Mesodermal cell (in vitro differentiated cells): ENCODE data around the gene ITGA1.

ENCODE experiments used
- H3K27ac ChIP-seq: 2 replicates; pipeline ENCODE4 v1.7.0; 2013; ENCODE audit warnings: mild to moderate bottlenecking, low read depth, low read length, moderate library complexity; ENCODE audit not compliant: severe bottlenecking
- H3K36me3 ChIP-seq: 2 replicates; pipeline ENCODE4 v1.7.1; 2013; ENCODE audit warnings: mild to moderate bottlenecking, low read length, moderate library complexity; ENCODE audit not compliant: control insufficient read depth, insufficient read depth
- H3K4me1 ChIP-seq: one replicate; pipeline ENCODE4 v1.7.1; 2013; ENCODE audit warnings: mild to moderate bottlenecking, low read length; ENCODE audit not compliant: insufficient read depth, control insufficient read depth, poor library complexity, severe bottlenecking
- H3K4me3 ChIP-seq: 2 replicates; pipeline ENCODE4 v1.7.0; 2013; ENCODE audit warnings: low read length, control low read depth, mild to moderate bottlenecking; ENCODE audit not compliant: insufficient read depth, poor library complexity, severe bottlenecking; ENCODE audit errors: extremely low read depth
- H3K9me3 ChIP-seq: 2 replicates; pipeline ENCODE4 v1.7.1; 2013; ENCODE audit warnings: mild to moderate bottlenecking, low read length, moderate library complexity; ENCODE audit not compliant: control insufficient read depth
- WGBS, 2 experiments: methylation state at CpG; one replicate each; pipeline ENCODE4 v1.1.5; 2013; ENCODE audit warnings: missing lambda C conversion rate in 2 of 2; ENCODE audit not compliant: insufficient coverage in 2 of 2; 5-methylcytosine and 5-hydroxymethylcytosine counted together

ITGA1 gene

GRCh38 chr5:52788505-52788821, 747 bp downstream of the ITGA1 start:
- H3K27ac ChIP-seq: peak overlapping the region; percentile 91
- peak overlapping the region; percentile 67 for H3K4me3 ChIP-seq
- H3K4me1 ChIP-seq: peaks cover 7% of the 10 kb centered on the region
- peaks cover 14% of the 10 kb centered on the region for H3K36me3 ChIP-seq
- H3K9me3 ChIP-seq: no peaks in the 10 kb centered on the region
- 0% methylated on average over 2 of the region's 7 CpGs; no CpG with 5 or more reads in 1 of the 2 experiments for WGBS, 2 experiments

- Histone ChIP-seq H3K27ac (no peak overlapping the region), H3K36me3 (peaks cover 14% of the 10 kb centered on the region), H3K9me3 (no peaks in the 10 kb centered on the region), H3K4me1 (peaks cover 7% of the 10 kb centered on the region), H3K4me3 (peak overlapping the region; percentile 67)
- WGBS, 2 experiments: 86 to 100% methylated on average over 1 of the region's 1 CpG
Measured at GRCh38 chr5:52789378-52789777, 1.7 kb downstream of the ITGA1 start.

GRCh38 chr5:52789851-52790250, 2.1 kb downstream of the ITGA1 start:
- H3K36me3 ChIP-seq: peaks cover 14% of the 10 kb centered on the region
- H3K27ac ChIP-seq: no peak overlapping the region
- H3K4me3 ChIP-seq: peak overlapping the region; percentile 67
- H3K9me3 ChIP-seq: no peaks in the 10 kb centered on the region
- H3K4me1 ChIP-seq: peaks cover 7% of the 10 kb centered on the region
- WGBS, 2 experiments: 91 to 100% methylated on average over 2 of the region's 2 CpGs

- Histone ChIP-seq H3K4me1 (peaks cover 7% of the 10 kb centered on the region), H3K36me3 (peaks cover 14% of the 10 kb centered on the region), H3K9me3 (no peaks in the 10 kb centered on the region), H3K27ac (no peak overlapping the region), H3K4me3 (peak overlapping the region; percentile 6)
- no CpG with 5 or more reads among the region's 1 CpG for WGBS, 2 experiments
Measured at GRCh38 chr5:52791366-52791765, 3.6 kb downstream of the ITGA1 start.

GRCh38 chr5:52794519-52794918, 6.8 kb downstream of the ITGA1 start:
- Histone ChIP-seq H3K4me1 (peaks cover 18% of the 10 kb centered on the region), H3K27ac (no peak overlapping the region), H3K9me3 (no peaks in the 10 kb centered on the region), H3K36me3 (peaks cover 14% of the 10 kb centered on the region), H3K4me3 (no peak overlapping the region)
- WGBS, 2 experiments: no CpG with 5 or more reads among the region's 1 CpG

GRCh38 chr5:52796031-52796430, 8.3 kb downstream of the ITGA1 start:
- Histone ChIP-seq H3K4me3 (no peak overlapping the region), H3K36me3 (peaks cover 7% of the 10 kb centered on the region), H3K9me3 (no peaks in the 10 kb centered on the region), H3K4me1 (peaks cover 18% of the 10 kb centered on the region), H3K27ac (no peak overlapping the region)

GRCh38 chr5:52796516-52797103, 8.9 kb downstream of the ITGA1 start:
- Histone ChIP-seq H3K36me3 (peaks cover 7% of the 10 kb centered on the region), H3K9me3 (no peaks in the 10 kb centered on the region), H3K4me1 (peaks cover 18% of the 10 kb centered on the region), H3K4me3 (no peak overlapping the region), H3K27ac (peak overlapping the region; percentile 18)
- WGBS, 2 experiments: 80 to 88% methylated on average over 1 of the region's 2 CpGs

- no peaks in the 10 kb centered on the region for H3K9me3 ChIP-seq
- peaks cover 19% of the 10 kb centered on the region for H3K4me1 ChIP-seq
- 14% methylated on average over 1 of the region's 3 CpGs; no CpG with 5 or more reads in 1 of the 2 experiments for WGBS, 2 experiments
- H3K27ac ChIP-seq: peak overlapping the region; percentile 99
- H3K4me3 ChIP-seq: peak overlapping the region; percentile 58
- H3K36me3 ChIP-seq: peaks cover 14% of the 10 kb centered on the region
Measured at GRCh38 chr5:52798938-52799337, 11.2 kb downstream of the ITGA1 start.

GRCh38 chr5:52799358-52799982, 11.8 kb downstream of the ITGA1 start:
- peak overlapping the region; percentile 99 for H3K27ac ChIP-seq
- WGBS, 2 experiments: 0% methylated on average over 6 to 15 of the region's 19 CpGs
- H3K4me3 ChIP-seq: peak overlapping the region; percentile 58
- peaks cover 24% of the 10 kb centered on the region for H3K4me1 ChIP-seq
- peaks cover 18% of the 10 kb centered on the region for H3K36me3 ChIP-seq
- H3K9me3 ChIP-seq: no peaks in the 10 kb centered on the region

GRCh38 chr5:52799983-52800393, 12.3 kb downstream of the ITGA1 start:
- WGBS, 2 experiments: 0% methylated on average over 18 to 34 of the region's 34 CpGs
- Histone ChIP-seq H3K4me1 (peaks cover 27% of the 10 kb centered on the region), H3K27ac (peak overlapping the region; percentile 99), H3K4me3 (peak overlapping the region; percentile 58), H3K9me3 (no peaks in the 10 kb centered on the region), H3K36me3 (peaks cover 23% of the 10 kb centered on the region)
